Ascending aorta (tissue), 2 donors: ENCODE data around the gene CCR4. TPM values are rescaled to one million over a fixed set of nuclear protein-coding genes. Genes with fewer than 3 reads are reported as not detected.
"Not testable (repeated sequence)": the region's sequence is repeated elsewhere in the genome, so short reads cannot be mapped to it uniquely, and the experiment has no call there.

Experiments
- DNase-seq, 2 donors: peaks; one replicate each; pipeline ENCODE4 v3.0.0-alpha.2; 2019; ENCODE audit warnings: low spot score in 2 of 2
- H3K27ac ChIP-seq, 2 donors: fragments of 200-600 bp; sonication (generic); one replicate each; pipeline ENCODE4 v1.5.1; 2016 to 2017; ENCODE audit warnings: mild to moderate bottlenecking in 1 of 2
- H3K27me3 ChIP-seq: fragments of 200-600 bp; sonication (generic); one replicate; pipeline ENCODE4 v1.5.1; 2017
- H3K36me3 ChIP-seq, 2 donors: fragments of 200-600 bp; sonication (generic); one replicate each; pipeline ENCODE4 v1.5.1; 2016
- H3K4me1 ChIP-seq, 2 donors: fragments of 200-600 bp; sonication (generic); one replicate each; pipeline ENCODE4 v1.5.1; 2016 to 2017; ENCODE audit warnings: mild to moderate bottlenecking in 1 of 2
- H3K4me3 ChIP-seq, 2 donors: fragments of 200-600 bp; sonication (generic); one replicate each; pipeline ENCODE4 v1.5.1; 2016 to 2017; ENCODE audit warnings: mild to moderate bottlenecking in 1 of 2
- H3K9me3 ChIP-seq, 2 donors: fragments of 200-600 bp; sonication (generic); one replicate each; pipeline ENCODE4 v1.5.1; 2016
- intact Hi-C: fragments of 100-400 bp; cut with DNase I; formaldehyde crosslinking; loops from one replicate; pipeline ENCODE4 v1.15.1; 2023
- total RNA-seq: library from RNA; depleted of rRNA; stranded (reverse); fragments of >200 nt; gene quantifications from one replicate; pipeline ENCODE4 v1.1.0, GENCODE V29; 2016
- TF ChIP-seq, protein P1 (sequence below), 3 experiments: fragments of 200-600 bp in 2 of 3; fragments of 450-650 bp in 1 of 3; sonication (generic) in 2 of 3; IDR thresholded peaks; one replicate each; pipeline ENCODE4 v1.5.1; 2016 to 2019; ENCODE audit warnings: antibody characterized with exemption in 3 of 3, mild to moderate bottlenecking in 1 of 3, moderate library complexity in 1 of 3

Gene CCR4
- total RNA-seq, 1 donor from 2014 or later, result 3.1 TPM

DNA sequence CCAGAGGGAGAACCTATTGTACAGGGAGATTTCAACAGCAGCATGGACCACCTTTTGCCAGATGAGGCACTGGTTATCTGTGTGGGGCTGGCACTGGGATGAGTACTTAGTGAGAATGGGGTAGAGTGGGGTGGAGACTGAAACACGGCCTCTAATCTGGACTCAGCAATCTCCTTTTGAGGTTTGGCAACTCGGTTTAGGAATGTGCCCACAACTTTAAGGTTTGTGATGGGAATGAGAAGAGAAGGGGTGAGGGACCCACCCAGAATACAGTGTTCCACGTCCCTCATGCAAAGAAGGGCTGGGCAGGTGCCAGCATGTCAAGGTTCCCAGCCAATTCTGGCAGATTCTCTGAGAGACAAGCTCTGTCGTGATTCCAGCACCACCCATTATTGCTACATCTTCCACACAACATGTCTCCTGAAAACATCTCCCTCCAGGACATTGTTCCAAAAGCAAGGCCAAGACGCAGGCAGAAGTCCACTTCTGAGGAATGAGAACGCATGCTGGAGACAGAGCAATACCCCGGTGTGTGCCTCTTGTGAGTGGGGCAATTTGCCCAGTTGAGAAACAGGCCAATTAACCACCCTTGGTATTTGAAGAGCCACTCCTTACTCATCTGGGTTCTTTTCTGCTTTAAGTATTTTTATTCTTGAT lies 37.5 kb upstream of the CCR4 start:
- intact Hi-C loops, result no loop called here
- H3K4me3 ChIP-seq, result no peak overlapping the region
- H3K27me3 ChIP-seq, result no peaks in the 10 kb centered on the region
- H3K4me1 ChIP-seq, result no peaks in the 10 kb centered on the region
- no peak overlapping the region for H3K27ac ChIP-seq
- no peaks in the 10 kb centered on the region for H3K36me3 ChIP-seq
- H3K9me3 ChIP-seq, result no peaks in the 10 kb centered on the region
- DNase-seq, result peak in 1 of 2 donors; percentile 72
- TF ChIP-seq, protein P1, sequence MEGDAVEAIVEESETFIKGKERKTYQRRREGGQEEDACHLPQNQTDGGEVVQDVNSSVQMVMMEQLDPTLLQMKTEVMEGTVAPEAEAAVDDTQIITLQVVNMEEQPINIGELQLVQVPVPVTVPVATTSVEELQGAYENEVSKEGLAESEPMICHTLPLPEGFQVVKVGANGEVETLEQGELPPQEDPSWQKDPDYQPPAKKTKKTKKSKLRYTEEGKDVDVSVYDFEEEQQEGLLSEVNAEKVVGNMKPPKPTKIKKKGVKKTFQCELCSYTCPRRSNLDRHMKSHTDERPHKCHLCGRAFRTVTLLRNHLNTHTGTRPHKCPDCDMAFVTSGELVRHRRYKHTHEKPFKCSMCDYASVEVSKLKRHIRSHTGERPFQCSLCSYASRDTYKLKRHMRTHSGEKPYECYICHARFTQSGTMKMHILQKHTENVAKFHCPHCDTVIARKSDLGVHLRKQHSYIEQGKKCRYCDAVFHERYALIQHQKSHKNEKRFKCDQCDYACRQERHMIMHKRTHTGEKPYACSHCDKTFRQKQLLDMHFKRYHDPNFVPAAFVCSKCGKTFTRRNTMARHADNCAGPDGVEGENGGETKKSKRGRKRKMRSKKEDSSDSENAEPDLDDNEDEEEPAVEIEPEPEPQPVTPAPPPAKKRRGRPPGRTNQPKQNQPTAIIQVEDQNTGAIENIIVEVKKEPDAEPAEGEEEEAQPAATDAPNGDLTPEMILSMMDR (IDR thresholded peaks at IDR 0.05), result no peak

DNA sequence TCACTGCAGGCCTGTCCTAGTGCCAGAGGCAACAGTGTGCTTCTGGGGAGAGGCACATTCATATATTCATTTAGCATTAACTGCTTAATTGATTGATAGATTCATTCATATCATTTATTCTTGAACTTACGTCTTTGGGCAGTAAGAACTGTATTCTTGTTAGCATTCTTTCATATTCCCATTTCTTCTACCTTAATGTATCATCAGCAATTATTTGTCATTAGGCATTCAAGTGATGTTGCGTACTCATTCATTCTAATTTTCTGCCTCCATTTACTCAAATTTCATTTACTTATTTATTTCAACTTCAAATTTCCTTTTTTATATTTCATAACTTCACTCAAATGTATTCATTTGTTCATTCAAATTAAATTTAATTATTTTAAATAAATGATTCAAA lies 31.5 kb upstream of the CCR4 start:
- TF ChIP-seq, protein P1 (IDR thresholded peaks at IDR 0.05), result no peak
- DNase-seq, result no peak
- no peaks in the 10 kb centered on the region for H3K27me3 ChIP-seq
- intact Hi-C loops, result no loop called here
- no peak overlapping the region for H3K4me3 ChIP-seq
- H3K27ac ChIP-seq, result no peak overlapping the region
- no peaks in the 10 kb centered on the region for H3K4me1 ChIP-seq
- no peaks in the 10 kb centered on the region for H3K9me3 ChIP-seq
- H3K36me3 ChIP-seq, result no peaks in the 10 kb centered on the region

DNA sequence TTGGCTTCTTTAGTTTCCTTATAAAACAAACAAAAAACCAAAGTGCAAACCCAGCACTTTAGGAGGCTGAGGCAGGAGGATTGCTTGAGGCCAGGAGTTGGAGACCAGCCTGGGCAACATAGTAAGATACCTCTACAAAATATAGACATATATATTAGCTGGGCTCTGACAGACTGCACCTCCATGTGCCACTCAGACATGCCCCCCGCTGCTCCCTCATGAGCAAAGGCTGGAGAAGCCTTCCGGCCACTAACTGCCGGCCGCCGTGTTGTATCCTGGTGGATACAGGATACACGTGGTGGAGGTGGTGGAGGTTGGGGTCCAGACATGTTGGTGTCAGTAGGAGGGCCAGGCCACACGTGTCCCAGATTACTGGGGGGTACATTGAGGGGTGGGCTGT lies 29.4 kb upstream of the CCR4 start:
- Histone ChIP-seq H3K4me1 (no peaks in the 10 kb centered on the region), H3K4me3 (no peak overlapping the region), H3K27ac (no peak overlapping the region), H3K36me3 (no peaks in the 10 kb centered on the region), H3K27me3 (no peaks in the 10 kb centered on the region), H3K9me3 (no peaks in the 10 kb centered on the region)
- intact Hi-C loops, result no loop called here
- TF ChIP-seq, protein P1 (IDR thresholded peaks at IDR 0.05), result no peak
- DNase-seq, result peak in 1 of 2 donors; percentile 35

DNA sequence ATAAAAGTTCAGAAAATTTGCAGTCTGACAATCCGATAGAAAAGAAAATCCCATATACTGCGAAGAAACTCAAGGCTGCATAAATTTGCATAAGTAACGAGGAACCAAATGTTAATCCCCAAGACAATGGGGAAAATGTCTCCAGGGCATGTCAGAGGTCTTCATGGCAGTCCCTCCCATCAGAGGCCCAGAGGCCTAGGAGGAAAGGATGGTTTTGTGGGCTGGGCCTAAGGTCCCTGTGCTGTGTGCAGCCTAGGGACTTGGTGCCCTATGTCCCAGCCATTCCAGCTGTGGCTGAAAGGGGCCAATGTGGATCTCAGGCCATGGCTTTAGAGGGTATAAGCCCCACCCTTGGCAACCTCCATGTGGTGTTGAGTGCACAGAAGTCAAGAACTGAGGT lies 21.3 kb upstream of the CCR4 start:
- TF ChIP-seq, protein P1 (IDR thresholded peaks at IDR 0.05), result no peak
- Histone ChIP-seq H3K9me3 (no peaks in the 10 kb centered on the region), H3K27me3 (no peaks in the 10 kb centered on the region), H3K4me3 (no peak overlapping the region), H3K27ac (no peak overlapping the region), H3K4me1 (no peaks in the 10 kb centered on the region), H3K36me3 (no peaks in the 10 kb centered on the region)
- intact Hi-C loops, result no loop called here
- DNase-seq, result peak in 1 of 2 donors; percentile 25

- DNase-seq, result peak in 1 of 2 donors; percentile 31
- intact Hi-C loops, H3K4me3 ChIP-seq, H3K27ac ChIP-seq, H3K36me3 ChIP-seq, H3K27me3 ChIP-seq, H3K4me1 ChIP-seq, H3K9me3 ChIP-seq: not testable (repeated sequence)
These were observed 20.2 kb upstream of the CCR4 start for GRCh38 chr3:32931273-32931672.

DNA sequence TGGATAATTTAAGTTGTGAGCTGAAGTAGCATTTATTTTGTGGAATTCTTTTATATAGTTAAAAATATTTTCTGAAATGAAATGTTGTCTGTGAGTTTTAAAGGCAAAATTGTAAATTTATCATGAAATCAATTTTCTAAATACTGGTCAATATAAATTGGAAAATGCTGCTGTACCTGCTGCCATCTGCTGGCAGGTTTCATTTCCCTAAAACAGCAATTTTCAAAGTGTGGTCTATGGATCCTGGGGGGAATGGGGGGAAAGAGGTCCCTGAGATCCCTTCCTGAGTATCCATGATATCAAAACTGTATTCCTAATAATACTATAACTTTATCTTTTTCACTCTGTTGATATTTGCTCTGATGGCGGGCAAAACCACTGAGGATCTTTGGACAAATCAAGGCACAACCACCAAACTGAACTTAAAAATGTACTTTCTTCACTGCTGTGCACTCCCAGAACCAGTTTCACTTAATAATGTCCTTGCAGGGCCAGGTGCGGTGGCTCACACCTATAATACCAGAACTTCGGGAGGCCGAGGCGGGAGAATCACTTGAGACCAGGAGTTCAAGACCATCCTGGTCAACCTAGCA lies 17.2 kb upstream of the CCR4 start:
- Histone ChIP-seq H3K27ac (no peak overlapping the region), H3K4me3 (no peak overlapping the region), H3K36me3 (no peaks in the 10 kb centered on the region), H3K9me3 (no peaks in the 10 kb centered on the region), H3K4me1 (no peaks in the 10 kb centered on the region), H3K27me3 (no peaks in the 10 kb centered on the region)
- intact Hi-C loops, result no loop called here
- TF ChIP-seq, protein P1 (IDR thresholded peaks at IDR 0.05), result peak in 2 of 3 experiments; percentile 30 to 52
- peak in 1 of 2 donors; percentile 51 for DNase-seq
